B cell (primary cell): ENCODE results near the gene C1orf116. TPM values are rescaled to one million over a fixed set of nuclear protein-coding genes. Genes with fewer than 3 reads are reported as not detected.

Experiments used
- ATAC-seq: fragments of 200-7000 bp; cut with Tn5 transposase; one replicate; pipeline ENCODE4 v1.10.0; 2021; ENCODE audit warnings: low read depth, mild to moderate bottlenecking, moderate number of reproducible peaks, moderate library complexity
- CTCF ChIA-PET: fragments of 350-600 bp; sonication (Branson Sonifier 250); formaldehyde crosslinking; loops from one replicate; lab custom pipeline; 2021; ENCODE audit warnings: antibody characterized with exemption, inconsistent platforms; lab: Charles Lee
- POLR2A ChIA-PET: fragments of 350-600 bp; sonication (Branson Sonifier 250); formaldehyde crosslinking; loops from one replicate; lab custom pipeline; 2021; ENCODE audit warnings: antibody characterized with exemption; lab: Charles Lee
- DNase-seq: peaks from one replicate; pipeline ENCODE4 v3.0.0; 2013
- H2AFZ ChIP-seq: 2 replicates; pipeline ENCODE4 v1.6.1; 2012; ENCODE audit warnings: mild to moderate bottlenecking, low read depth, low read length; ENCODE audit not compliant: insufficient read depth, poor library complexity, severe bottlenecking
- H3K27ac ChIP-seq, 2 donors: 1 replicate in 1 of 2; 2 replicates in 1 of 2; pipeline ENCODE4 v1.5.1; 2012 to 2013; ENCODE audit warnings: low read length in 2 of 2, mild to moderate bottlenecking in 2 of 2, moderate library complexity in 1 of 2
- H3K27me3 ChIP-seq, 4 experiments: fragments of 200-600 bp in 1 of 4; sonication (generic) in 1 of 4; replicated peaks in 1 of 4; 1 replicate in 2 of 4; 2 replicates in 2 of 4; pipeline versions ENCODE4 v1.6.1 to v1.7.0; 2013 to 2016; ENCODE audit warnings: low read length in 3 of 4, mild to moderate bottlenecking in 2 of 4, mixed read lengths in 1 of 4, moderate library complexity in 1 of 4; ENCODE audit not compliant: insufficient read depth in 4 of 4, control insufficient read depth in 3 of 4; ENCODE audit errors: control extremely low read depth in 1 of 4
- H3K36me3 ChIP-seq, 2 experiments: replicated peaks in 1 of 2; 1 replicate in 1 of 2; 2 replicates in 1 of 2; pipeline versions ENCODE4 v1.6.1 to v1.7.1; 2013; ENCODE audit warnings: low read length in 1 of 2; ENCODE audit not compliant: insufficient read depth in 2 of 2, control insufficient read depth in 1 of 2; ENCODE audit errors: control extremely low read depth in 1 of 2, extremely low read depth in 1 of 2
- H3K4me1 ChIP-seq, 2 donors: fragments of 200-600 bp in 1 of 2; sonication (generic) in 1 of 2; 1 replicate in 1 of 2; 2 replicates in 1 of 2; pipeline versions ENCODE4 v1.5.1 to v1.6.1; 2013 to 2017; ENCODE audit warnings: low read length in 2 of 2; ENCODE audit not compliant: control insufficient read depth in 2 of 2, insufficient read depth in 2 of 2
- H3K4me2 ChIP-seq: replicated peaks from 2 replicates; pipeline ENCODE3; 2012; ENCODE audit warnings: mild to moderate bottlenecking, low read depth, low read length; ENCODE audit not compliant: poor library complexity, severe bottlenecking
- H3K4me3 ChIP-seq, 5 experiments: fragments of 200-600 bp in 1 of 5; sonication (generic) in 1 of 5; 1 replicate in 3 of 5; 2 replicates in 2 of 5; pipeline versions ENCODE4 v1.5.1 to v1.7.0; 2011 to 2016; ENCODE audit warnings: low read length in 4 of 5, mild to moderate bottlenecking in 4 of 5, low read depth in 2 of 5, control low read depth in 1 of 5, moderate library complexity in 1 of 5; ENCODE audit not compliant: insufficient read depth in 1 of 5; ENCODE audit errors: control extremely low read depth in 1 of 5, extremely low read depth in 1 of 5
- H3K79me2 ChIP-seq: fragments of 200-600 bp; sonication (generic); one replicate; pipeline ENCODE4 v1.6.0; 2016; ENCODE audit warnings: low read length; ENCODE audit not compliant: control insufficient read depth, insufficient read depth
- H3K9ac ChIP-seq: fragments of 200-600 bp; sonication (generic); 2 replicates; pipeline ENCODE4 v1.6.1; 2017; ENCODE audit warnings: mild to moderate bottlenecking, low read length, moderate library complexity
- H3K9me3 ChIP-seq, 3 donors: one replicate each; pipeline versions ENCODE4 v1.6.1 to v1.7.1; 2013; ENCODE audit warnings: low read length in 2 of 3; ENCODE audit not compliant: control insufficient read depth in 2 of 3, insufficient read depth in 1 of 3; ENCODE audit errors: control extremely low read depth in 1 of 3
- H4K20me1 ChIP-seq: 2 replicates; pipeline ENCODE4 v1.6.0; 2012; ENCODE audit warnings: mild to moderate bottlenecking, low read length; ENCODE audit not compliant: insufficient read depth, control insufficient read depth, poor library complexity, severe bottlenecking
- H3K27ac Mint-ChIP-seq: one replicate; pipeline ENCODE4 v1.8.0; 2021; ENCODE audit warnings: mixed read lengths
- H3K27me3 Mint-ChIP-seq: one replicate; pipeline ENCODE4 v1.8.0; 2021; ENCODE audit warnings: mixed read lengths
- H3K4me1 Mint-ChIP-seq: one replicate; pipeline ENCODE4 v1.8.0; 2021; ENCODE audit warnings: mixed read lengths
- H3K4me3 Mint-ChIP-seq: one replicate; pipeline ENCODE4 v1.8.0; 2021; ENCODE audit warnings: mixed read lengths
- H3K9me3 Mint-ChIP-seq: one replicate; pipeline ENCODE4 v1.8.0; 2022; ENCODE audit warnings: mixed read lengths; ENCODE audit not compliant: insufficient read depth
- EZH2 ChIP-seq: IDR thresholded peaks from 2 replicates; pipeline ENCODE4 v1.6.1; 2012; ENCODE audit warnings: borderline replicate concordance, low read depth, mild to moderate bottlenecking, moderate library complexity, low read length; ENCODE audit not compliant: insufficient read depth, poor library complexity, severe bottlenecking
- WGBS: methylation state at CpG from one replicate; pipeline ENCODE4 v1.1.5; 2013; ENCODE audit warnings: missing lambda C conversion rate; ENCODE audit not compliant: insufficient coverage; 5-methylcytosine and 5-hydroxymethylcytosine counted together
- intact Hi-C: fragments of 100-400 bp; cut with micrococcal nuclease; formaldehyde crosslinking; loops from one replicate; pipeline ENCODE4 v1.10.0; 2022
- polyA plus RNA-seq: library from polyadenylated mRNA; depleted of rRNA; stranded (reverse); fragments of >200 nt; gene quantifications from 2 replicates; pipeline ENCODE4 v1.2.3, GENCODE V29; 2012
- total RNA-seq, 2 donors: library from RNA; stranded (reverse); fragments of 120-200 nt in 1 of 2; gene quantifications; 1 replicate in 1 of 2; 2 replicates in 1 of 2; pipeline versions ENCODE4 v1.2.3 to v1.2.4, GENCODE V29; 2013 to 2022
- TF ChIP-seq, protein P1 (sequence below): fragments of 200-600 bp; IDR thresholded peaks from one replicate; pipeline ENCODE4 v1.8.0; 2022; ENCODE audit warnings: antibody characterized with exemption, mild to moderate bottlenecking

The C1orf116 gene
- total and polyA plus RNA-seq, 2 donors (not counting 1 experiment from before 2014, with no cell fraction given), result 0.09 TPM; not detected in 1

DNA sequence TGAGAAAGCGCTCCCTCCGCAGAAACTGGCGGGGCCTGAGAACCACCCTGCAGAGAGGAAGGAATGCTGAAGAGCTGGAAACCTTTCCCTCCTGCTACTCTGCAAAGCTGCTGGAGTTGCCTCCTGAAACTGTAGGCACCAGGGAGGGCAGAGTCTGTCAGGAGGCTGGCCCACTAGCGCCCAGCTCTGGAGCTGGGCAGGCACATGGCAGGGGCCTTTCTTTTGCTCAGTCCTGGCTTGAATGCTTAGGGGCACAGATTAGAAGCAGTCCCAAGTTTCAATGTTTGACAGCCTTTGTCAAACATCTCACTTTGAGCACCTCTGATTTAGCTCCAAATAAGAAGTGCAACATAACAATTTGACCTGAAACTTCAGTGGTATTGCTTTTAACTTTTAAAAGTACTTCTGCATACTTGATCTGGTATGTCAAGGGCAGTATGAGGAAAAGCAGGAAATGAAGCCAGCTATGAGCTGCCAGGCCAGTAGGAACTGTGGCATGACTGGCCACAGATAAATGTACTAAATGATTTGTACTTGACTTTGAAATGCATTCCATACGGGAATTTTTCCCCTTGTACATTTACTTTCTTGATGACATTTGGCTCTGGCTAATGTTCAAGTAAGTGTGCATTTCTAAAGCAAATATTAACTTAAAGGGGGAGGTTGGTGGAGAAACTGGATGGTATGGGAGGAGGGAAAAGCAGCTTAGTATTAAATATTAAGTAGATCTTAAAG is 7.2 kb downstream of the C1orf116 start:
- Mint-ChIP-seq H3K9me3 (no peaks in the 10 kb centered on the region), H3K4me3 (no peak overlapping the region), H3K27ac (no peak overlapping the region), H3K4me1 (no peaks in the 10 kb centered on the region), H3K27me3 (peaks cover 36% of the 10 kb centered on the region)
- CTCF ChIA-PET, result interaction anchor here (0.7 kb wide), 1 partner anchor 29 kb away, joined by 3 read pairs; no protein-coding TSS in a partner anchor
- Histone ChIP-seq H3K4me3 (no peak overlapping the region), H3K36me3 (no peaks in the 10 kb centered on the region), H3K4me2 (no peak overlapping the region), H2AFZ (no peak overlapping the region), H4K20me1 (no peaks in the 10 kb centered on the region), H3K9me3 (no peaks in the 10 kb centered on the region), H3K9ac (no peak overlapping the region), H3K27ac (no peak overlapping the region), H3K4me1 (no peaks in the 10 kb centered on the region), H3K27me3 (peaks cover 0 to 20% (median 14%) of the 10 kb centered on the region in 4 experiments), H3K79me2 (no peaks in the 10 kb centered on the region)
- POLR2A ChIA-PET, result no interaction called here
- ATAC-seq (no peak), DNase-seq (no peak)
- 92% methylated on average over 4 of the region's 5 CpGs for WGBS
- intact Hi-C loops, result no loop called here
- TF ChIP-seq, protein P1, sequence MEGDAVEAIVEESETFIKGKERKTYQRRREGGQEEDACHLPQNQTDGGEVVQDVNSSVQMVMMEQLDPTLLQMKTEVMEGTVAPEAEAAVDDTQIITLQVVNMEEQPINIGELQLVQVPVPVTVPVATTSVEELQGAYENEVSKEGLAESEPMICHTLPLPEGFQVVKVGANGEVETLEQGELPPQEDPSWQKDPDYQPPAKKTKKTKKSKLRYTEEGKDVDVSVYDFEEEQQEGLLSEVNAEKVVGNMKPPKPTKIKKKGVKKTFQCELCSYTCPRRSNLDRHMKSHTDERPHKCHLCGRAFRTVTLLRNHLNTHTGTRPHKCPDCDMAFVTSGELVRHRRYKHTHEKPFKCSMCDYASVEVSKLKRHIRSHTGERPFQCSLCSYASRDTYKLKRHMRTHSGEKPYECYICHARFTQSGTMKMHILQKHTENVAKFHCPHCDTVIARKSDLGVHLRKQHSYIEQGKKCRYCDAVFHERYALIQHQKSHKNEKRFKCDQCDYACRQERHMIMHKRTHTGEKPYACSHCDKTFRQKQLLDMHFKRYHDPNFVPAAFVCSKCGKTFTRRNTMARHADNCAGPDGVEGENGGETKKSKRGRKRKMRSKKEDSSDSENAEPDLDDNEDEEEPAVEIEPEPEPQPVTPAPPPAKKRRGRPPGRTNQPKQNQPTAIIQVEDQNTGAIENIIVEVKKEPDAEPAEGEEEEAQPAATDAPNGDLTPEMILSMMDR, result no peak
- no peak for TF ChIP-seq EZH2
